Prostate gland (tissue), 2 donors: Measurements from ENCODE around the gene NYNRIN. TPM values are rescaled to one million over a fixed set of nuclear protein-coding genes. Genes with fewer than 3 reads are reported as not detected.
"Not testable (repeated sequence)": the region's sequence is repeated elsewhere in the genome, so short reads cannot be mapped to it uniquely, and the experiment has no call there.

Source experiments
- DNase-seq: peaks from one replicate; pipeline ENCODE4 v3.0.0-alpha.2; 2019; ENCODE audit warnings: low spot score
- H3K27ac ChIP-seq, 2 donors: fragments of 200-600 bp; sonication (generic); 2 replicates each; pipeline ENCODE4 v1.5.1; 2017 to 2019
- H3K27me3 ChIP-seq: fragments of 200-600 bp; sonication (generic); replicated peaks from 2 replicates; pipeline ENCODE4 v1.5.1; 2019; ENCODE audit not compliant: insufficient read depth
- H3K36me3 ChIP-seq, 2 donors: fragments of 200-600 bp; sonication (generic); 1 replicate in 1 of 2; 2 replicates in 1 of 2; pipeline versions ENCODE4 v1.5.1 to v1.8.1; 2017 to 2019
- H3K4me1 ChIP-seq: fragments of 200-600 bp; sonication (generic); replicated peaks from 2 replicates; pipeline ENCODE4 v1.5.1; 2019
- H3K4me3 ChIP-seq, 2 donors: fragments of 200-600 bp; sonication (generic); 2 replicates each; pipeline ENCODE4 v1.5.1; 2017 to 2019
- H3K9me3 ChIP-seq: fragments of 200-600 bp; sonication (generic); 2 replicates; pipeline ENCODE4 v1.5.1; 2017
- POLR2A ChIP-seq: fragments of 450-650 bp; IDR thresholded peaks from one replicate; pipeline ENCODE4 v1.6.1; 2016; ENCODE audit warnings: antibody characterized with exemption, mild to moderate bottlenecking
- POLR2AphosphoS5 ChIP-seq: sonication (generic); formaldehyde crosslinking; IDR thresholded peaks from one replicate; pipeline ENCODE4 v1.6.1; 2017; ENCODE audit warnings: antibody characterized with exemption
- WGBS: methylation state at CpG from one replicate; pipeline ENCODE4 v1.1.5; 2018; 5-methylcytosine and 5-hydroxymethylcytosine counted together
- intact Hi-C: fragments of 100-400 bp; cut with DNase I; formaldehyde crosslinking; loops from one replicate; pipeline ENCODE4 v1.14.2; 2022
- total RNA-seq, 2 donors: library from RNA; depleted of rRNA; stranded (reverse); fragments of >200 nt; gene quantifications; one replicate each; pipeline ENCODE4 v1.1.0, GENCODE V29; 2016
- TF ChIP-seq, protein P1 (sequence below), 4 experiments: fragments of 200-600 bp in 2 of 4; fragments of 450-650 bp in 2 of 4; sonication (generic) in 2 of 4; IDR thresholded peaks; 1 replicate in 3 of 4; 2 replicates in 1 of 4; pipeline ENCODE4 v1.5.1; 2016 to 2019; ENCODE audit warnings: antibody characterized with exemption in 4 of 4, mild to moderate bottlenecking in 2 of 4, moderate library complexity in 2 of 4

NYNRIN gene
- total RNA-seq, 2 donors from 2014 or later: 10.5 to 26.5 TPM

DNA sequence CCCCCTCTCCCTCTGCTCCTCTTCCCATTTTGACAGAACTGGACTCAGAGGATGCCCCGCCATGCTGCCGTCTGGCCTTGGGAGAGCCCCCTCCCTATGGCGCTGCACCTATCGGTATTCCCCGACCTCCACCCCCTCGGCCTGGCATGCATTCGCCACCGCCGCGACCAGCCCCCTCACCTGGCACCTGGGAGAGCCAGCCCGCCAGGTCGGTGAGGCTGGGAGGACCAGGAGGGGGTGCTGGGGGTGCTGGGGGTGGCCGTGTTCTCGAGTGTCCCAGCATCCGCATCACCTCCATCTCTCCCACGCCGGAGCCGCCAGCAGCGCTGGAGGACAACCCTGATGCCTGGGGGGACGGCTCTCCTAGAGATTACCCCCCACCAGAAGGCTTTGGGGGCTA lies 29.3 kb upstream of the NYNRIN start:
- no peak for DNase-seq
- intact Hi-C loops: no loop called here

DNA sequence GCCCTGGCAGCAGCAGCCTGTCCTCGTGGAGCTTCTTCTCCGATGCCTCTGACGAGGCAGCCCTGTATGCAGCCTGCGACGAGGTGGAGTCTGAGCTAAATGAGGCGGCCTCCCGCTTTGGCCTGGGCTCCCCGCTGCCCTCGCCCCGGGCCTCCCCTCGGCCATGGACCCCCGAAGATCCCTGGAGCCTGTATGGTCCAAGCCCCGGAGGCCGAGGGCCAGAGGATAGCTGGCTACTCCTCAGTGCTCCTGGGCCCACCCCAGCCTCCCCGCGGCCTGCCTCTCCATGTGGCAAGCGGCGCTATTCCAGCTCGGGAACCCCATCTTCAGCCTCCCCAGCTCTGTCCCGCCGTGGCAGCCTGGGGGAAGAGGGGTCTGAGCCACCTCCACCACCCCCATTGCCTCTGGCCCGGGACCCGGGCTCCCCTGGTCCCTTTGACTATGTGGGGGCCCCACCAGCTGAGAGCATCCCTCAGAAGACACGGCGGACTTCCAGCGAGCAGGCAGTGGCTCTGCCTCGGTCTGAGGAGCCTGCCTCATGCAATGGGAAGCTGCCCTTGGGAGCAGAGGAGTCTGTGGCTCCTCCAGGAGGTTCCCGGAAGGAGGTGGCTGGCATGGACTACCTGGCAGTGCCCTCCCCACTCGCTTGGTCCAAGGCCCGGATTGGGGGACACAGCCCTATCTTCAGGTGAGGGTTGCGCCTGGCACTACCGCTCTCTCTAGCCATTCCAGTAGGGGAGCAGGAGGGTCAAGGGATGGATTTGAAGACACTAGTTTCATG lies 28.7 kb upstream of the NYNRIN start:
- WGBS: 77% methylated on average over 31 of the region's 32 CpGs
- DNase-seq: no peak
- H3K27me3 ChIP-seq: no peaks in the 10 kb centered on the region
- no peak overlapping the region for H3K4me3 ChIP-seq
- H3K9me3 ChIP-seq: no peaks in the 10 kb centered on the region
- intact Hi-C loops: no loop called here
- no peaks in the 10 kb centered on the region for H3K4me1 ChIP-seq
- no peaks in the 10 kb centered on the region for H3K36me3 ChIP-seq
- TF ChIP-seq POLR2A (no peak), POLR2AphosphoS5 (no peak)
- TF ChIP-seq, protein P1, sequence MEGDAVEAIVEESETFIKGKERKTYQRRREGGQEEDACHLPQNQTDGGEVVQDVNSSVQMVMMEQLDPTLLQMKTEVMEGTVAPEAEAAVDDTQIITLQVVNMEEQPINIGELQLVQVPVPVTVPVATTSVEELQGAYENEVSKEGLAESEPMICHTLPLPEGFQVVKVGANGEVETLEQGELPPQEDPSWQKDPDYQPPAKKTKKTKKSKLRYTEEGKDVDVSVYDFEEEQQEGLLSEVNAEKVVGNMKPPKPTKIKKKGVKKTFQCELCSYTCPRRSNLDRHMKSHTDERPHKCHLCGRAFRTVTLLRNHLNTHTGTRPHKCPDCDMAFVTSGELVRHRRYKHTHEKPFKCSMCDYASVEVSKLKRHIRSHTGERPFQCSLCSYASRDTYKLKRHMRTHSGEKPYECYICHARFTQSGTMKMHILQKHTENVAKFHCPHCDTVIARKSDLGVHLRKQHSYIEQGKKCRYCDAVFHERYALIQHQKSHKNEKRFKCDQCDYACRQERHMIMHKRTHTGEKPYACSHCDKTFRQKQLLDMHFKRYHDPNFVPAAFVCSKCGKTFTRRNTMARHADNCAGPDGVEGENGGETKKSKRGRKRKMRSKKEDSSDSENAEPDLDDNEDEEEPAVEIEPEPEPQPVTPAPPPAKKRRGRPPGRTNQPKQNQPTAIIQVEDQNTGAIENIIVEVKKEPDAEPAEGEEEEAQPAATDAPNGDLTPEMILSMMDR (IDR thresholded peaks at IDR 0.05): no peak
- no peak overlapping the region for H3K27ac ChIP-seq

More for the DNA sequence above, 29.3 kb upstream of the NYNRIN start:
- Histone ChIP-seq H3K36me3 (no peaks in the 10 kb centered on the region), H3K4me1 (no peaks in the 10 kb centered on the region), H3K27ac (peak overlapping the region; percentile 85 to 92), H3K9me3 (no peaks in the 10 kb centered on the region), H3K4me3 (no peak overlapping the region), H3K27me3 (no peaks in the 10 kb centered on the region)
- TF ChIP-seq, protein P1 (IDR thresholded peaks at IDR 0.05): no peak
- TF ChIP-seq POLR2A (no peak), POLR2AphosphoS5 (no peak)
- WGBS: 70% methylated on average over 20 of the region's 20 CpGs

DNA sequence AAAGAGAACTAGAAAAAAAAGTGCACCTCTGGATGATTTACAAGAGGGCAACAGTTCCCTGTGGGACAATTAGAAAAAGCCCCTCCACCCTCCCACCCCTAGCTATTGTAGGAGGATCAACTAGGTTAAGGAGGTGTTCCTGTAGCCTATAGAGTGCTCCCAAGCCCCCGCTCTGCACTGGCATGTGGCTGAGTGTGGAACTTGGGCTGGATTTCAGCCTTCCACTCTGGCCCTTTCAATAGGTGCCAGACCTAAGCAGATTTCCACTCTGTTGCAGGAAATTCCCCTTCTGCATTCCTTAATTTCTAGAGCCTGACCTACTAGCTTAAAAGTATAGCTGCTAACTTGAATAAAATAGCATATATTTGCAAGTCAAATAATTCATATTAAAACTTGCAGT lies 28.1 kb upstream of the NYNRIN start:
- WGBS: 38% methylated on average over 1 of the region's 1 CpG
- no peaks in the 10 kb centered on the region for H3K4me1 ChIP-seq
- no peak overlapping the region for H3K4me3 ChIP-seq
- no peak for DNase-seq
- no peaks in the 10 kb centered on the region for H3K36me3 ChIP-seq
- H3K27me3 ChIP-seq: no peaks in the 10 kb centered on the region
- intact Hi-C loops: no loop called here
- TF ChIP-seq, protein P1 (IDR thresholded peaks at IDR 0.05): no peak
- no peak for TF ChIP-seq POLR2AphosphoS5
- TF ChIP-seq POLR2A: no peak
- H3K27ac ChIP-seq: no peak overlapping the region
- H3K9me3 ChIP-seq: no peaks in the 10 kb centered on the region

DNA sequence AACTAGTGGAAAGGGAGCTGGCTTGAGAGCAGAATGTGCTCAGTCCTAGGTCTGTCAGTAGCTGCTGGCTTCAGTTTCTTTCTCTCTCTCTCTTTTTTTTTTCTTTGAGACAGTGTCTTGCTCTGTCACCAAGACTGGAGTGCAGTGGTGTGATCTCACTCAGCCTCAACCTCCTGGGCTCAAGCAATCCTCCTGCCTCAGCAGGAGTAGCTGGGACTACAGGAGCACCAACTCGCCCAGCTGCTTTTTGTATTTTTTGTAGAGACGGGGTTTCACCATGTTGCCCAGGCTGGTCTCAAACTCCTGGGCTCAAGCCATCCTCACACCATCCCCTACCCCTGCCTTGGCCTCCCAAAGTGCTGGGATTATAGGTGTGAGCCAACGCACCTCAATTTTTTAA lies 27.2 kb upstream of the NYNRIN start:
- H3K9me3 ChIP-seq, H3K4me3 ChIP-seq, intact Hi-C loops, H3K36me3 ChIP-seq, H3K27me3 ChIP-seq, H3K27ac ChIP-seq, DNase-seq, H3K4me1 ChIP-seq: not testable (repeated sequence)
- WGBS: 70% methylated on average over 3 of the region's 3 CpGs

DNA sequence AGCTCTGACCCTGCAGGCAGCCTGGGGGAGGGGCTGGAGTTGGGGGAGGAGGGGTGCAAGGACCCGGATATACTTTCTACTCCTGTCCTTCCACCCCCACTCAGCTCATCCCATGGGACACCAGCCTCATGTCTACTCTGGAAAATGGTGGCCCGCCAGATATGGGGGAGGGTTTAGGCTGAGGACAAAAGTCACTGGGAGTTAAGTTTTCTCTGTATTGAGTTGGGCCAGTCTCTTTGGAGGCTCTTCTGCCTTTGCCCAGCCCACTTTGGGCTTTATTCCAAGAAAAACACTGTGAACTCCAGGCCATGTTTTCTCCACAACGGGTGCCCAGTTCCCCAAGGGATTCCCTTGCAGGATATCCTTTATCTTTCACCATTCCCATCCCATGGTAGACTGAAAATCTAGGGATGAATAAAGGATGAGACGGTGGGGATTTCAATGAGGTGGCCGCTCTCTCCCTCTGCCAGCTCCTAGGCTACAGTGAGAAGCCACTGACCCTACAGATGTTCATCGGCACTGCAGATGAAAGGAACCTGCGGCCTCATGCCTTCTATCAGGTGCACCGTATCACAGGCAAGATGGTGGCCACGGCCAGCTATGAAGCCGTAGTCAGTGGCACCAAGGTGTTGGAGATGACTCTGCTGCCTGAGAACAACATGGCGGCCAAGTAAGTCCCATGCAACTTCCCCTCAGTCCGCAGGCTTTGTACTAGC lies 25.9 kb upstream of the NYNRIN start:
- no peaks in the 10 kb centered on the region for H3K9me3 ChIP-seq
- TF ChIP-seq POLR2A: no peak
- TF ChIP-seq, protein P1 (IDR thresholded peaks at IDR 0.05): no peak
- TF ChIP-seq POLR2AphosphoS5: no peak
- no peaks in the 10 kb centered on the region for H3K27me3 ChIP-seq
- no peak for DNase-seq
- H3K4me1 ChIP-seq: no peaks in the 10 kb centered on the region
- intact Hi-C loops: no loop called here
- no peak overlapping the region for H3K4me3 ChIP-seq
- 81% methylated on average over 12 of the region's 12 CpGs for WGBS
- no peaks in the 10 kb centered on the region for H3K36me3 ChIP-seq
- H3K27ac ChIP-seq: no peak overlapping the region
